ENCODE data around the gene DGKB. TPM values are rescaled to one million over a fixed set of nuclear protein-coding genes. Genes with fewer than 3 reads are reported as not detected.

Gene DGKB
- total RNA-seq, 6 experiments from 2014 or later, result 0.11 to 0.16 (median 0.13) TPM; not detected in 2

- Histone ChIP-seq H3K4me3 (no peak overlapping the region), H3K27ac (no peak overlapping the region), H3K27me3 (no peaks in the 10 kb centered on the region), H3K36me3 (no peaks in the 10 kb centered on the region), H3K4me1 (no peaks in the 10 kb centered on the region), H3K9me3 (no peaks in the 10 kb centered on the region)
- DNase-seq (no peak), ATAC-seq (no peak)
- WGBS (ENCODE audit: insufficient coverage, low coverage, low lambda C conversion rate, missing lambda C conversion rate), result 89% methylated on average over 1 of the region's 1 CpG
- TF ChIP-seq POLR2A (IDR thresholded peaks at IDR 0.05), result no peak
- no peak for TF ChIP-seq CTCF (IDR thresholded peaks at IDR 0.05)
- intact Hi-C loops (cut with DNase I), result no loop called here
Observed at GRCh38 chr7:14206121-14206520, 696.4 kb downstream of the DGKB start.

- Histone ChIP-seq H3K9me3 (no peaks in the 10 kb centered on the region), H3K27me3 (no peaks in the 10 kb centered on the region), H3K36me3 (no peaks in the 10 kb centered on the region), H3K27ac (no peak overlapping the region), H3K4me3 (no peak overlapping the region), H3K4me1 (no peaks in the 10 kb centered on the region)
- intact Hi-C loops (cut with DNase I), result no loop called here
- ATAC-seq (no peak), DNase-seq (no peak)
- 73% methylated on average over 3 of the region's 3 CpGs for WGBS (ENCODE audit: insufficient coverage, low coverage, low lambda C conversion rate, missing lambda C conversion rate)
- TF ChIP-seq CTCF (IDR thresholded peaks at IDR 0.05), result no peak
- TF ChIP-seq POLR2A (IDR thresholded peaks at IDR 0.05), result no peak
Observed at GRCh38 chr7:14201353-14201752, 701.2 kb downstream of the DGKB start.

GRCh38 chr7:14199336-14199735 is 703.2 kb downstream of the DGKB start:
- Histone ChIP-seq H3K27ac (no peak overlapping the region), H3K4me1 (no peaks in the 10 kb centered on the region), H3K27me3 (no peaks in the 10 kb centered on the region), H3K4me3 (no peak overlapping the region), H3K9me3 (no peaks in the 10 kb centered on the region), H3K36me3 (no peaks in the 10 kb centered on the region)
- 70% methylated on average over 2 of the region's 2 CpGs for WGBS (ENCODE audit: insufficient coverage, low coverage, low lambda C conversion rate, missing lambda C conversion rate)
- intact Hi-C loops (cut with DNase I), result no loop called here
- no peak for DNase-seq
- ATAC-seq, result no peak
- TF ChIP-seq POLR2A (IDR thresholded peaks at IDR 0.05), result no peak
- no peak for TF ChIP-seq CTCF (IDR thresholded peaks at IDR 0.05)

GRCh38 chr7:14197280-14197679 is 705.3 kb downstream of the DGKB start:
- Histone ChIP-seq H3K27me3 (no peaks in the 10 kb centered on the region), H3K4me1 (no peaks in the 10 kb centered on the region), H3K36me3 (no peaks in the 10 kb centered on the region), H3K27ac (no peak overlapping the region), H3K4me3 (no peak overlapping the region), H3K9me3 (no peaks in the 10 kb centered on the region)
- intact Hi-C loops (cut with DNase I), result no loop called here
- no peak for TF ChIP-seq POLR2A (IDR thresholded peaks at IDR 0.05)
- TF ChIP-seq CTCF (IDR thresholded peaks at IDR 0.05), result no peak
- WGBS (ENCODE audit: insufficient coverage, low coverage, low lambda C conversion rate, missing lambda C conversion rate), result 36% methylated on average over 3 of the region's 3 CpGs
- DNase-seq, result no peak
- ATAC-seq, result no peak

GRCh38 chr7:14196555-14196954 is 706.0 kb downstream of the DGKB start:
- H3K27ac ChIP-seq, result no peak overlapping the region
- no peaks in the 10 kb centered on the region for H3K36me3 ChIP-seq
- intact Hi-C loops (cut with DNase I), result no loop called here
- TF ChIP-seq CTCF (IDR thresholded peaks at IDR 0.05) (no peak), POLR2A (IDR thresholded peaks at IDR 0.05) (no peak)
- H3K4me3 ChIP-seq, result no peak overlapping the region
- no peaks in the 10 kb centered on the region for H3K27me3 ChIP-seq
- ATAC-seq, result no peak
- 49% methylated on average over 2 of the region's 2 CpGs for WGBS (ENCODE audit: insufficient coverage, low coverage, low lambda C conversion rate, missing lambda C conversion rate)
- no peak for DNase-seq
- H3K9me3 ChIP-seq, result no peaks in the 10 kb centered on the region
- no peaks in the 10 kb centered on the region for H3K4me1 ChIP-seq
